Ramos (cell line): ENCODE results near the gene FAM120A.

Experiments used
- in situ Hi-C: fragments of 300-500 bp; cut with MboI; formaldehyde crosslinking; loops from one replicate; pipeline ENCODE4 v1.14.3; 2022; ENCODE audit warnings: low sequenced_read_pairs; ENCODE audit not compliant: unreplicated experiment

FAM120A gene

GRCh38 chr9:93601666-93602065 is 150.2 kb downstream of the FAM120A start:
- in situ Hi-C loops = no loop called here

- in situ Hi-C loops = no loop called here
These were observed 151.5 kb downstream of the FAM120A start for GRCh38 chr9:93603011-93603410.

DNA sequence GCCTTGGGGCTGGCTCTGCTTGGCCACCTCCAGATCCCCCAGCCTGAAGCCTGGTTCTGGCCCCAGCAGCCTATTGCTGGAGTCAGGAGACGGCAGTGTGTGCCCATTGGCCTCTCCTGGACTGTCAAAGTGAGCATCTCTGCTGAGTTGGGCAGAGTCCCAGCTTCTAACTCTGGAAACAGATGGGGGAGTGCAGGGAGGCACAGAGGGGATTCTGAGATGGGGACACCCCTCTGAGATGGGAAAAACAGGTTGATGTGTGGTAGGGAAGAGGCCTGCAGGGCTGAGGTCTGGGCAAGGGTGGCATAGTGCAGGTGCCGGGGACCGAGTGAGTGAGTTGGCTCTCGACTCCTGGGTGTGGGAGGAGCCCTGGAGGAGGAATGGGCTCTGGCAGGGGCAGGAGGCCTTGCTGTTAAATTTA is 152.4 kb downstream of the FAM120A start:
- in situ Hi-C loops = no loop called here

- in situ Hi-C loops = no loop called here
These were observed 154.7 kb downstream of the FAM120A start for GRCh38 chr9:93606187-93606586.

- in situ Hi-C loops = no loop called here
These were observed 158.7 kb downstream of the FAM120A start for GRCh38 chr9:93610206-93610605.

GRCh38 chr9:93612052-93612795 is 160.7 kb downstream of the FAM120A start:
- in situ Hi-C loops = no loop called here

GRCh38 chr9:93612796-93613154 is 161.3 kb downstream of the FAM120A start:
- in situ Hi-C loops = no loop called here

DNA sequence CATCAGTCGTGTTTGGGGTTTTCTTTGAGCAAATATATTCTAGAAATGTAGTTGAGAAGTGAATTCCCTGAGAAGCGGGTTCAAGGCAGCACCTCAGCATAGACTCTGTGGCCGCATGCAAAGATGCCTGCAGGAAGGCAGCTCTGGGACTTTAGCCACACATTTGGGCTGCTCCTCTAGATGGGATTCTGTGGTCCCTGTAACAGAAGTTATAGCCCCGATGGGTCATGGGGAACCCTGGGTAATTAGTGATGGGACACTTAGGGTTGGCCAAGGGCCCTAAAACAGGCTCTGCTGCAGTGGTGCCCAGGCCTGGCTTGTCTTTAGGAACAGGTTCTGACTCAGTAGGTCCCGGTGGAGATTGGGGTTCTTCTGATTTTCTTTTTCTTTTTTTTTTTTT is 161.7 kb downstream of the FAM120A start:
- in situ Hi-C loops = no loop called here

DNA sequence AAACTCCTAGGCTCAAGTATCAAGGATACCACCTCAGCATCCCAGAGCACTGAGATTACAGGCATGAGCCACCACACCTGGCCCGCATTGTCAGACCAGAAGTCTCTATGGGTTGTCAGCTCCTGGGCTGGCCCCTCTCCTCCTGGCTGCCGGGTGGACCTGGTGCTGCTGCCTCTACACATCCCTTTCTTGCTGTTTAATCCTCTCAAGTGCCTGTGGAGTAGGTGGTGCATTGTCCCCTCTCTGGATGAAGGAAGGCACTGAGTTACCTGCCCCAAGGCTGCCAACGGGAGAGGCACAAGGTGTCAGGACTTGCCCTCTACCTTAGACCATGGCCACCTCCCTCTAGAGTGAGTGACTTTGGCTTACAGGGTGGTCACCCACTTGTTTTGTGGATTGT is 162.3 kb downstream of the FAM120A start:
- in situ Hi-C loops = no loop called here

- in situ Hi-C loops = no loop called here
These were observed 163.5 kb downstream of the FAM120A start for GRCh38 chr9:93614830-93615468.
